H1 (cell line): ENCODE data around the gene DDX23. TPM values are rescaled to one million over a fixed set of nuclear protein-coding genes. Genes with fewer than 3 reads are reported as not detected.

Experiments used
- CTCF ChIA-PET: fragments of 300-600 bp; sonication (Branson Sonifier 250); formaldehyde crosslinking; loops from one replicate; lab custom pipeline; 2021; ENCODE audit not compliant: partially characterized antibody; lab: Charles Lee
- POLR2A ChIA-PET: fragments of 300-600 bp; sonication (Branson Sonifier 250); formaldehyde crosslinking; loops from one replicate; lab custom pipeline; 2021; ENCODE audit warnings: inconsistent platforms; ENCODE audit not compliant: partially characterized antibody; lab: Charles Lee
- DNase-seq, 2 experiments: peaks; one replicate each; pipeline versions ENCODE4 v3.0.0 to v3.0.0-alpha.2; 2010 to 2022; ENCODE audit warnings: low spot score in 2 of 2, low read depth in 1 of 2, mixed read lengths in 1 of 2
- FAIRE-seq: peaks from 2 replicates; lab custom pipeline; 2011; peaks lifted over from hg19 to GRCh38; lab: Jason Lieb, UNC
- H2AFZ ChIP-seq: 2 replicates; pipeline ENCODE4 v1.8.1; 2012; ENCODE audit warnings: low read length, inconsistent platforms
- H2AK5ac ChIP-seq: 2 replicates; pipeline ENCODE4 v1.6.1; 2013; ENCODE audit warnings: low read depth, low read length
- H2BK120ac ChIP-seq: replicated peaks from 2 replicates; pipeline ENCODE3; 2013; ENCODE audit warnings: low read depth, low read length, inconsistent platforms
- H2BK12ac ChIP-seq: 2 replicates; pipeline ENCODE4 v1.6.1; 2013; ENCODE audit warnings: low read depth, low read length
- H2BK15ac ChIP-seq: 2 replicates; pipeline ENCODE4 v1.6.1; 2013; ENCODE audit warnings: low read length
- H2BK20ac ChIP-seq: 2 replicates; pipeline ENCODE4 v1.6.1; 2013; ENCODE audit warnings: low read length
- H2BK5ac ChIP-seq: 2 replicates; pipeline ENCODE4 v1.6.1; 2013; ENCODE audit warnings: low read depth, low read length
- H3K14ac ChIP-seq: 2 replicates; pipeline ENCODE4 v1.6.1; 2013; ENCODE audit warnings: inconsistent platforms; ENCODE audit not compliant: insufficient read length
- H3K18ac ChIP-seq: 2 replicates; pipeline ENCODE4 v1.6.1; 2013; ENCODE audit warnings: low read length; ENCODE audit errors: extremely low read depth
- H3K23ac ChIP-seq: 2 replicates; pipeline ENCODE4 v1.6.1; 2013; ENCODE audit warnings: inconsistent platforms; ENCODE audit not compliant: insufficient read length
- H3K23me2 ChIP-seq: 2 replicates; pipeline ENCODE4 v1.6.1; 2013; ENCODE audit warnings: low read depth, low read length
- H3K27ac ChIP-seq: 2 replicates; pipeline ENCODE4 v1.6.1; 2011; ENCODE audit warnings: low read depth, low read length, inconsistent platforms
- H3K27me3 ChIP-seq, 4 experiments: replicated peaks in 1 of 4; 1 replicate in 1 of 4; 2 replicates in 3 of 4; pipeline versions ENCODE4 v1.6.1 to v1.8.1; 2011 to 2013; ENCODE audit warnings: low read length in 3 of 4, mild to moderate bottlenecking in 3 of 4, inconsistent platforms in 2 of 4, mixed read lengths in 2 of 4, moderate library complexity in 1 of 4; ENCODE audit not compliant: control insufficient read depth in 3 of 4, insufficient read depth in 3 of 4; ENCODE audit errors: extremely low read depth in 1 of 4
- H3K36me3 ChIP-seq, 4 experiments: 2 replicates each; pipeline versions ENCODE4 v1.6.1 to v1.8.1; 2011 to 2013; ENCODE audit warnings: mild to moderate bottlenecking in 4 of 4, low read length in 3 of 4, moderate library complexity in 2 of 4, control low read depth in 1 of 4, inconsistent platforms in 1 of 4; ENCODE audit not compliant: insufficient read depth in 4 of 4, control insufficient read depth in 2 of 4
- H3K4ac ChIP-seq: replicated peaks from 2 replicates; pipeline ENCODE3; 2013; ENCODE audit warnings: low read length, low read depth, mixed read lengths, inconsistent platforms; ENCODE audit not compliant: insufficient read length
- H3K4me1 ChIP-seq, 4 experiments: replicated peaks in 1 of 4; 1 replicate in 1 of 4; 2 replicates in 3 of 4; pipeline versions ENCODE4 v1.6.1 to v1.8.1; 2011 to 2013; ENCODE audit warnings: low read length in 3 of 4, inconsistent platforms in 2 of 4, mixed read lengths in 1 of 4; ENCODE audit not compliant: insufficient read depth in 4 of 4, control insufficient read depth in 3 of 4
- H3K4me2 ChIP-seq, 2 experiments: 2 replicates each; pipeline versions ENCODE4 v1.6.1 to v1.8.1; 2011 to 2013; ENCODE audit warnings: low read depth in 2 of 2, low read length in 2 of 2, control low read depth in 1 of 2, inconsistent platforms in 1 of 2, mild to moderate bottlenecking in 1 of 2; ENCODE audit not compliant: insufficient read depth in 1 of 2
- H3K4me3 ChIP-seq, 4 experiments: fragments of 200-600, 300-600 bp in 1 of 4; sonication (generic), shearing (Covaris generic), sonication (Bioruptor Twin) in 1 of 4; 2 replicates each; pipeline versions ENCODE4 v1.5.1 to v1.8.1; 2011 to 2016; ENCODE audit warnings: low read length in 4 of 4, low read depth in 3 of 4, control low read depth in 2 of 4, inconsistent platforms in 2 of 4, mild to moderate bottlenecking in 2 of 4, mixed read lengths in 1 of 4, moderate library complexity in 1 of 4; ENCODE audit not compliant: insufficient read depth in 2 of 4; ENCODE audit errors: extremely low read depth in 1 of 4
- H3K56ac ChIP-seq: replicated peaks from 2 replicates; pipeline ENCODE3; 2013; ENCODE audit warnings: low read depth, mild to moderate bottlenecking, mixed read lengths, low read length, inconsistent platforms; ENCODE audit not compliant: insufficient read length
- H3K79me1 ChIP-seq: 2 replicates; pipeline ENCODE4 v1.6.1; 2013; ENCODE audit warnings: low read depth, low read length, control low read depth
- H3K79me2 ChIP-seq, 2 experiments: 2 replicates each; pipeline versions ENCODE4 v1.6.1 to v1.8.1; 2012 to 2013; ENCODE audit warnings: low read length in 2 of 2, mild to moderate bottlenecking in 2 of 2, inconsistent platforms in 1 of 2; ENCODE audit not compliant: insufficient read depth in 2 of 2, control insufficient read depth in 1 of 2
- H3K9ac ChIP-seq, 4 experiments: replicated peaks in 1 of 4; 1 replicate in 1 of 4; 2 replicates in 3 of 4; pipeline versions ENCODE4 v1.6.1 to v1.8.1; 2011 to 2013; ENCODE audit warnings: low read depth in 3 of 4, low read length in 3 of 4, control low read depth in 2 of 4, mild to moderate bottlenecking in 2 of 4, moderate library complexity in 2 of 4, inconsistent platforms in 1 of 4; ENCODE audit errors: extremely low read depth in 1 of 4
- H3K9me3 ChIP-seq, 2 experiments: 2 replicates each; pipeline versions ENCODE4 v1.6.1 to v1.8.1; 2012 to 2013; ENCODE audit warnings: mild to moderate bottlenecking in 2 of 2, moderate library complexity in 2 of 2, control low read depth in 1 of 2, inconsistent platforms in 1 of 2, low read depth in 1 of 2, low read length in 1 of 2, mixed read lengths in 1 of 2; ENCODE audit not compliant: insufficient read depth in 2 of 2
- H4K20me1 ChIP-seq, 2 experiments: replicated peaks in 1 of 2; 2 replicates each; pipeline versions ENCODE3 to v1.8.1; 2011 to 2013; ENCODE audit warnings: inconsistent platforms in 2 of 2, low read length in 2 of 2, mild to moderate bottlenecking in 1 of 2; ENCODE audit not compliant: insufficient read depth in 2 of 2, control insufficient read depth in 1 of 2
- H4K5ac ChIP-seq: 2 replicates; pipeline ENCODE4 v1.6.1; 2013; ENCODE audit warnings: low read length, low read depth, mixed read lengths, inconsistent platforms; ENCODE audit not compliant: insufficient read length
- H4K8ac ChIP-seq: 2 replicates; pipeline ENCODE4 v1.8.0; 2013; ENCODE audit warnings: mild to moderate bottlenecking, moderate library complexity, low read length, inconsistent platforms; ENCODE audit not compliant: insufficient read depth; ENCODE audit errors: extremely low read depth
- H4K91ac ChIP-seq: replicated peaks from 2 replicates; pipeline ENCODE3; 2013; ENCODE audit warnings: low read length, mixed read lengths, inconsistent platforms; ENCODE audit not compliant: insufficient read length
- ASH2L ChIP-seq: fragments of 200-600, 300-600 bp; sonication (generic); IDR thresholded peaks from one replicate; pipeline ENCODE4 v1.7.1; 2017; ENCODE audit warnings: low read length
- CEBPB ChIP-seq: IDR thresholded peaks from 2 replicates; pipeline ENCODE4 v1.6.1; 2012; ENCODE audit warnings: low read depth, low read length
- JUN ChIP-seq: IDR thresholded peaks from 2 replicates; pipeline ENCODE4 v1.6.1; 2011; ENCODE audit warnings: low read depth, mild to moderate bottlenecking, improper control_type of control experiment, low read length
- KDM4A ChIP-seq: IDR thresholded peaks from one replicate; pipeline ENCODE4 v1.7.1; 2012; ENCODE audit warnings: low read depth, mild to moderate bottlenecking, moderate library complexity, low read length, inconsistent platforms; ENCODE audit not compliant: severe bottlenecking
- KDM5A ChIP-seq: fragments of 200-600 bp; IDR thresholded peaks from 2 replicates; pipeline ENCODE4 v1.7.1; 2012; ENCODE audit warnings: mild to moderate bottlenecking, low read length, inconsistent platforms, mixed read lengths
- MAFK ChIP-seq: IDR thresholded peaks from 2 replicates; pipeline ENCODE4 v1.6.1; 2012; ENCODE audit warnings: low read depth, mild to moderate bottlenecking, improper control_type of control experiment, low read length
- NRF1 ChIP-seq: IDR thresholded peaks from 2 replicates; pipeline ENCODE4 v1.6.1; 2011; ENCODE audit warnings: mild to moderate bottlenecking, low read depth, low read length, improper control_type of control experiment
- POLR2A ChIP-seq, 2 experiments: IDR thresholded peaks; 1 replicate in 1 of 2; 2 replicates in 1 of 2; pipeline ENCODE4 v1.6.1; 2011; ENCODE audit warnings: low read depth in 2 of 2, low read length in 2 of 2, mild to moderate bottlenecking in 2 of 2; ENCODE audit errors: control extremely low read depth in 1 of 2
- POLR2AphosphoS5 ChIP-seq: IDR thresholded peaks from 2 replicates; pipeline ENCODE4 v1.6.1; 2011; ENCODE audit warnings: low read depth, low read length
- RBBP5 ChIP-seq: IDR thresholded peaks from 2 replicates; pipeline ENCODE4 v1.7.1; 2012; ENCODE audit warnings: low read depth, mild to moderate bottlenecking, inconsistent platforms, low read length, moderate library complexity, borderline replicate concordance
- SIRT6 ChIP-seq: IDR thresholded peaks from one replicate; pipeline ENCODE4 v1.7.1; 2012; ENCODE audit warnings: low read length, inconsistent platforms
- WGBS, 2 experiments: shearing (Covaris generic) in 1 of 2; methylation state at CpG; one replicate each; pipeline versions ENCODE4 v1.1.6 to v1.1.7; 2013 to 2015; ENCODE audit warnings: low lambda C conversion rate in 2 of 2, mixed read lengths in 2 of 2, inconsistent platforms in 1 of 2, low coverage in 1 of 2, missing lambda C conversion rate in 1 of 2; ENCODE audit not compliant: insufficient replicate concordance in 2 of 2, insufficient coverage in 1 of 2, insufficient read length in 1 of 2; ENCODE audit errors: extremely low coverage in 1 of 2, missing lambda C conversion rate in 1 of 2; 5-methylcytosine and 5-hydroxymethylcytosine counted together
- polyA plus RNA-seq, 7 experiments: library from polyadenylated mRNA; depleted of rRNA in 3 of 7; stranded (reverse) in 5 of 7; unstranded in 2 of 7; fragments of >200 nt in 5 of 7; fragments of 200-250 nt in 2 of 7; gene quantifications; 1 replicate in 5 of 7; 2 replicates in 1 of 7; 4 replicates in 1 of 7; pipeline versions ENCODE4 v1.2.1 to v1.2.3, GENCODE V29; 2011 to 2013; ENCODE audit warnings: missing spikeins in 2 of 7, mixed read lengths in 2 of 7
- total RNA-seq: library from RNA; stranded (reverse); fragmentation: NEBNext Ultra II Directional; extraction: Animal tissue kit (Norgen Biotek cat#: 25700); gene quantifications from 2 replicates; pipeline ENCODE4 v1.2.1, GENCODE V29; 2021
- TF ChIP-seq, protein P1 (sequence below): IDR thresholded peaks from 2 replicates; pipeline ENCODE4 v1.6.1; 2011; ENCODE audit warnings: low read depth, mild to moderate bottlenecking, low read length; ENCODE audit not compliant: insufficient read depth

The DDX23 gene
- total and polyA plus RNA-seq, 2 of the 8 experiments (the other 6 are each of a cell fraction or from before 2014, with no cell fraction given): 43.5 to 107 TPM

DNA sequence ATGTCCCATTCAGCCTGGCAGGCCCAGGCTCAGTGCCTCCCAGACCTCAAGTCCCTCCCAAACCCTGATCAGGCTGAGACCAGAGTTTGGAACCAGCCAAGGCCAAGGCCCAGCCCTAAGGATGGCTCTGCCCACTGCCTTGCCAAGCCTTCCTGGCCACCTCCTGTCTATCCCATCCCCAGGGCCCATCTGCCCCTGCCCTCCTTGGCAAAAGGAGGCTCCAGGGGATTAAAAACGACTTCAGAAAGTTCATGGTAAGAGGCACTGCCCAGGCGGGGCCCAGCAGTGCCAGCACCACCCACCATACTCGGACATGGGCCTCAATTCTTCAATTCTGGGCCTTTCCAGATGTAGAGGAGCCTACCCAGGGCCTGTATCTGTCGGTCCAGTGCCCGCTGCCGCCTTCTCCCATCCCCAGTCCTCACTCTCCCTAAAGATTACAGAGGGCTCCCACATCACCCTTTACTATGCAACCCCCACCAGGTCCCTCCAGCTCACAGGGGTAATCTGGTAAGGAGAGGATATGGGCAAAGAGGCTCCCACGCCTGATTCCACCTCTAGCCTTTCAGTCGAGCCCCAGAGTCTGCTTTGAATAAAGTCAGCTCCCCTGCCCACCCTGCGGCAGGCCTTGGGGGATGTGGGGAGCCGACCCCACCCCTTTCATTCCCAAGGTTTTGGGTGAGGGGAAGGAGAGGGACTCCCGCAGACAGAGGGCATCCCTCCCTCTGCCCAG is 64.0 kb downstream of the DDX23 start:
- Histone ChIP-seq H3K36me3 (peaks cover 0 to 1% (median 0%) of the 10 kb centered on the region in 4 experiments; a peak in 1 of 8 replicates), H3K4me1 (peaks cover 6 to 13% (median 8%) of the 10 kb centered on the region in 4 experiments), H2BK5ac (no peak overlapping the region), H4K8ac (peak overlapping the region; percentile 48; the same call in 1 of the 2 replicates), H3K27me3 (peaks cover 0 to 2% (median 0%) of the 10 kb centered on the region in 4 experiments; a peak in 1 of 7 replicates), H3K4ac (peak overlapping the region; percentile 53), H3K18ac (peak overlapping the region; percentile 71), H3K9me3 (no peaks in the 10 kb centered on the region), H3K56ac (no peak overlapping the region), H4K91ac (peak overlapping the region; percentile 91), H2BK20ac (peak overlapping the region; percentile 93; the same call in 1 of the 2 replicates), H3K4me2 (peak overlapping the region; percentile 88 to 89), H2BK120ac (no peak overlapping the region), H2AK5ac (no peak overlapping the region), H2BK15ac (peak overlapping the region; percentile 95; the same call in 1 of the 2 replicates), H2AFZ (no peak overlapping the region), H2BK12ac (peak overlapping the region; percentile 53; the same call in 1 of the 2 replicates), H3K14ac (no peak overlapping the region), H3K79me1 (peaks cover 4% of the 10 kb centered on the region), H3K4me3 (peak overlapping the region; percentile 72 to 95 (median 78)), H3K23me2 (peaks cover 13% of the 10 kb centered on the region; the same call in 1 of the 2 replicates), H3K27ac (no peak overlapping the region), H3K9ac (peak overlapping the region in 2 of 4 experiments; percentile 4 to 69; a peak in 3 of 7 replicates), H3K23ac (no peak overlapping the region), H4K20me1 (peaks cover 0 to 2% of the 10 kb centered on the region in 2 experiments), H4K5ac (no peak overlapping the region), H3K79me2 (peaks cover 0 to 21% of the 10 kb centered on the region in 2 experiments; a peak in 2 of 4 replicates)
- TF ChIP-seq POLR2AphosphoS5: no peak
- TF ChIP-seq RBBP5: no peak
- TF ChIP-seq CEBPB: no peak
- TF ChIP-seq KDM4A: no peak
- TF ChIP-seq, protein P1, sequence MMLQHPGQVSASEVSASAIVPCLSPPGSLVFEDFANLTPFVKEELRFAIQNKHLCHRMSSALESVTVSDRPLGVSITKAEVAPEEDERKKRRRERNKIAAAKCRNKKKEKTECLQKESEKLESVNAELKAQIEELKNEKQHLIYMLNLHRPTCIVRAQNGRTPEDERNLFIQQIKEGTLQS: no peak
- no peak for TF ChIP-seq KDM5A
- TF ChIP-seq NRF1: no peak
- no peak for TF ChIP-seq ASH2L
- no peak for TF ChIP-seq POLR2A (IDR thresholded peaks at IDR 0.05; ENCODE audit: control extremely low read depth in 1 of 2, low read depth in 2 of 2, low read length in 2 of 2)
- no peak for TF ChIP-seq SIRT6
- TF ChIP-seq JUN: no peak
- no peak for TF ChIP-seq MAFK
- FAIRE-seq (no peak), DNase-seq (peak in 1 of 2 experiments; percentile 64)
- 16% methylated on average over 11 of the region's 11 CpGs; no CpG with 5 or more reads in 1 of the 2 experiments for WGBS, 2 experiments
- ChIA-PET CTCF (interaction anchor here (1.5 to 11.1 kb wide), 4 partner anchors 23 to 36 kb away, joined by 3 to 205 read pairs (median 12); no protein-coding TSS in a partner anchor), POLR2A (interaction anchor here (1.1 to 2.7 kb wide), 4 partner anchors 27 to 35 kb away, joined by 3 to 15 read pairs (median 6); no protein-coding TSS in a partner anchor)
